BJ (cell line): ENCODE results near the gene EVI5. TPM values are rescaled to one million over a fixed set of nuclear protein-coding genes. Genes with fewer than 3 reads are reported as not detected.
A peak's percentile ranks its signal among the peaks of the same experiment; 100 is the strongest.
"Not testable (repeated sequence)": the region's sequence is repeated elsewhere in the genome, so short reads cannot be mapped to it uniquely, and the experiment has no call there.

Experiments
- CTCF ChIA-PET: fragments of 350-600 bp; formaldehyde crosslinking; extraction: SDS; loops from one replicate; lab custom pipeline; 2021; ENCODE audit warnings: antibody characterized with exemption, inconsistent platforms; lab: Yijun Ruan, JAX
- POLR2A ChIA-PET: fragments of 300-600 bp; sonication (Branson Sonifier 250); formaldehyde crosslinking; extraction: SDS; loops from one replicate; lab custom pipeline; 2021; ENCODE audit warnings: antibody characterized with exemption; lab: Charles Lee
- DNase-seq: peaks from one replicate; pipeline ENCODE4 v3.0.0-alpha.2; 2011; ENCODE audit warnings: low read depth
- H3K27me3 ChIP-seq: 2 replicates; pipeline ENCODE4 v1.6.0; 2011; ENCODE audit warnings: low read length; ENCODE audit not compliant: control insufficient read depth, insufficient read depth
- H3K36me3 ChIP-seq: 2 replicates; pipeline ENCODE4 v1.5.1; 2011; ENCODE audit warnings: low read length; ENCODE audit not compliant: control insufficient read depth, insufficient read depth
- H3K4me3 ChIP-seq: 2 replicates; pipeline ENCODE4 v1.5.1; 2011; ENCODE audit warnings: low read depth, mild to moderate bottlenecking, control low read depth, low read length
- CTCF ChIP-seq: IDR thresholded peaks from 2 replicates; pipeline ENCODE4 v1.5.1; 2011; ENCODE audit warnings: low read depth, mild to moderate bottlenecking, control low read depth, inconsistent platforms, low read length, moderate library complexity; ENCODE audit not compliant: insufficient read depth
- polyA plus RNA-seq: library from polyadenylated mRNA; depleted of rRNA; stranded (reverse); fragments of >200 nt; gene quantifications from 2 replicates; pipeline ENCODE4 v1.2.3, GENCODE V29; 2011

Gene EVI5
- polyA plus RNA-seq, 1 experiment, result 8.6 TPM

- CTCF ChIA-PET, result interaction anchor here (0.5 kb wide), 1 partner anchor 1050 kb away, joined by 3 read pairs; no protein-coding TSS in a partner anchor
- no peak for TF ChIP-seq CTCF
- DNase-seq, result no peak
- POLR2A ChIA-PET, result no interaction called here
- H3K4me3 ChIP-seq, result no peak overlapping the region
- peaks cover 2% of the 10 kb centered on the region; the same call in 1 of the 2 replicates for H3K36me3 ChIP-seq
- no peaks in the 10 kb centered on the region for H3K27me3 ChIP-seq
Measured at GRCh38 chr1:92638498-92638897, 146.4 kb downstream of the EVI5 start.

DNA sequence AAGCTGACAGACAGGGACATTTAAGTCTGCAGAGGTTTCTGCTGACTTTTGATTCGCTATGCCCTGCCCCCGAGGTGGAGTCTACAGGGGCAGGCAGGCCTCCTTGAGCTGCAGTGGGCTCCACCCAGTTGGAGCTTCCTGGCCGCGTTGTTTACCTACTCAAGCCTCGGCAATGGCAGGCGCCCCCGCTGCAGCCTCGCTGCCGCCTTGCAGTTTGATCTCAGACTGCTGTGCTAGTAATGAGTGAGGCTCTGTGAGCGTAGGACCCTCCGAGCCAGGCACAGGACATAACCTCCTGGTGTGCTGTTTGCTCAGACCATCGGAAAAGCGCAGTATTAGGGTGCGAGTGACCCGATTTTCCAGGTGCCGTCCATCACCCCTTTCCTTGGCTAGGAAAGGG is 149.7 kb downstream of the EVI5 start:
- H3K27me3 ChIP-seq, POLR2A ChIA-PET, DNase-seq, CTCF ChIA-PET, H3K4me3 ChIP-seq, H3K36me3 ChIP-seq: not testable (repeated sequence)

GRCh38 chr1:92623187-92623778 is 161.6 kb downstream of the EVI5 start:
- no peak overlapping the region for H3K4me3 ChIP-seq
- H3K27me3 ChIP-seq, result no peaks in the 10 kb centered on the region
- ChIA-PET CTCF (interaction anchor here (0.7 to 1.2 kb wide), 3 partner anchors 195 to 313 kb away, joined by 3 to 6 read pairs (median 3); no protein-coding TSS in a partner anchor), POLR2A (no interaction called here)
- peak; percentile 34 for TF ChIP-seq CTCF
- no peaks in the 10 kb centered on the region for H3K36me3 ChIP-seq
- DNase-seq, result no peak

DNA sequence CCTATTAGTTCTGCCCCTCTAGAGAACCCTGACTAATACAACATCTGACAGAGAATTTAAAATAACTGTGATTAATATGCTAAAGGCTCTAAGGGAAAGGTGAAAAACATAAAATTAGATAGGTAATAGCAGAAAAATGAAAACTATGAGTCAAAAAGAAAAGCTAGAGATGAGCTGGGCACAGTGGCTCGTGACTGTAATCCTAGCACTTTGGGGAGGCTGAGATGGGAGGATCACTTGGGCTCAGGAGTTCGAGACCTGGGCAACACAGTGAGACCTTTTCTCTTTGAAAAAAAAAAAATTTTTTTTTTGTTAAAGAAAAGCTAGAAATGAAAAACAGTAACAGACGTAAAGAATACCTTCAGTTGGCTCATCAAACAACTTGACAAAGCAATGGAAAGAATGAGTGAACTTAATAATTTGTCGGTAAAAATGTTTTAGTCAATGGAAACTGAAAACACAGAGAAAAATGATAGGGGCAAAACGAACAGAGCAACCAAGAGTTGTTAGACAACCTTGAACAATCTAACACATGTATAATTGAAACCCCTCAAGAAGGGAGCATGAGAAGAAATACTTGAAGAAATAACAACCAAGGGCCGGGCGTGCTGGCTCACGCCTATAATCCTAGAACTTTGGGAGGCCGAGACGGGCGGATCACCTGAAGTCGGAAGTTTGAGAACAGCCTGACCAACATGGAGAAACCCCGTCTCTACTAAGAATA is 165.3 kb downstream of the EVI5 start:
- Histone ChIP-seq H3K4me3 (no peak overlapping the region), H3K36me3 (no peaks in the 10 kb centered on the region; the same call in 1 of the 2 replicates), H3K27me3 (no peaks in the 10 kb centered on the region)
- POLR2A ChIA-PET, result no interaction called here
- no peak for DNase-seq
- CTCF ChIA-PET, result no interaction called here
- TF ChIP-seq CTCF, result no peak

- CTCF ChIA-PET, result no interaction called here
- Histone ChIP-seq H3K36me3 (no peaks in the 10 kb centered on the region; the same call in 1 of the 2 replicates), H3K27me3 (no peaks in the 10 kb centered on the region), H3K4me3 (no peak overlapping the region)
- no peak for TF ChIP-seq CTCF
- POLR2A ChIA-PET, result no interaction called here
- DNase-seq, result no peak
Measured at GRCh38 chr1:92601044-92601443, 183.9 kb downstream of the EVI5 start.
